H1 (cell line): ENCODE results near the gene NBDY. TPM values are rescaled to one million over a fixed set of nuclear protein-coding genes. Genes with fewer than 3 reads are reported as not detected.

Experiments
- CTCF ChIA-PET: fragments of 300-600 bp; sonication (Branson Sonifier 250); formaldehyde crosslinking; loops from one replicate; lab custom pipeline; 2021; ENCODE audit not compliant: partially characterized antibody; lab: Charles Lee
- POLR2A ChIA-PET: fragments of 300-600 bp; sonication (Branson Sonifier 250); formaldehyde crosslinking; loops from one replicate; lab custom pipeline; 2021; ENCODE audit warnings: inconsistent platforms; ENCODE audit not compliant: partially characterized antibody; lab: Charles Lee
- DNase-seq, 2 experiments: peaks; one replicate each; pipeline versions ENCODE4 v3.0.0 to v3.0.0-alpha.2; 2010 to 2022; ENCODE audit warnings: low spot score in 2 of 2, low read depth in 1 of 2, mixed read lengths in 1 of 2
- FAIRE-seq: peaks from 2 replicates; lab custom pipeline; 2011; peaks lifted over from hg19 to GRCh38; lab: Jason Lieb, UNC
- H2AFZ ChIP-seq: 2 replicates; pipeline ENCODE4 v1.8.1; 2012; ENCODE audit warnings: low read length, inconsistent platforms
- H2AK5ac ChIP-seq: 2 replicates; pipeline ENCODE4 v1.6.1; 2013; ENCODE audit warnings: low read depth, low read length
- H2BK120ac ChIP-seq: replicated peaks from 2 replicates; pipeline ENCODE3; 2013; ENCODE audit warnings: low read depth, low read length, inconsistent platforms
- H2BK12ac ChIP-seq: 2 replicates; pipeline ENCODE4 v1.6.1; 2013; ENCODE audit warnings: low read depth, low read length
- H2BK15ac ChIP-seq: 2 replicates; pipeline ENCODE4 v1.6.1; 2013; ENCODE audit warnings: low read length
- H2BK20ac ChIP-seq: 2 replicates; pipeline ENCODE4 v1.6.1; 2013; ENCODE audit warnings: low read length
- H2BK5ac ChIP-seq: 2 replicates; pipeline ENCODE4 v1.6.1; 2013; ENCODE audit warnings: low read depth, low read length
- H3K14ac ChIP-seq: 2 replicates; pipeline ENCODE4 v1.6.1; 2013; ENCODE audit warnings: inconsistent platforms; ENCODE audit not compliant: insufficient read length
- H3K18ac ChIP-seq: 2 replicates; pipeline ENCODE4 v1.6.1; 2013; ENCODE audit warnings: low read length; ENCODE audit errors: extremely low read depth
- H3K23ac ChIP-seq: 2 replicates; pipeline ENCODE4 v1.6.1; 2013; ENCODE audit warnings: inconsistent platforms; ENCODE audit not compliant: insufficient read length
- H3K23me2 ChIP-seq: 2 replicates; pipeline ENCODE4 v1.6.1; 2013; ENCODE audit warnings: low read depth, low read length
- H3K27ac ChIP-seq: 2 replicates; pipeline ENCODE4 v1.6.1; 2011; ENCODE audit warnings: low read depth, low read length, inconsistent platforms
- H3K27me3 ChIP-seq, 4 experiments: replicated peaks in 1 of 4; 1 replicate in 1 of 4; 2 replicates in 3 of 4; pipeline versions ENCODE4 v1.6.1 to v1.8.1; 2011 to 2013; ENCODE audit warnings: low read length in 3 of 4, mild to moderate bottlenecking in 3 of 4, inconsistent platforms in 2 of 4, mixed read lengths in 2 of 4, moderate library complexity in 1 of 4; ENCODE audit not compliant: control insufficient read depth in 3 of 4, insufficient read depth in 3 of 4; ENCODE audit errors: extremely low read depth in 1 of 4
- H3K36me3 ChIP-seq, 4 experiments: 2 replicates each; pipeline versions ENCODE4 v1.6.1 to v1.8.1; 2011 to 2013; ENCODE audit warnings: mild to moderate bottlenecking in 4 of 4, low read length in 3 of 4, moderate library complexity in 2 of 4, control low read depth in 1 of 4, inconsistent platforms in 1 of 4; ENCODE audit not compliant: insufficient read depth in 4 of 4, control insufficient read depth in 2 of 4
- H3K4ac ChIP-seq: replicated peaks from 2 replicates; pipeline ENCODE3; 2013; ENCODE audit warnings: low read length, low read depth, mixed read lengths, inconsistent platforms; ENCODE audit not compliant: insufficient read length
- H3K4me1 ChIP-seq, 4 experiments: replicated peaks in 1 of 4; 1 replicate in 1 of 4; 2 replicates in 3 of 4; pipeline versions ENCODE4 v1.6.1 to v1.8.1; 2011 to 2013; ENCODE audit warnings: low read length in 3 of 4, inconsistent platforms in 2 of 4, mixed read lengths in 1 of 4; ENCODE audit not compliant: insufficient read depth in 4 of 4, control insufficient read depth in 3 of 4
- H3K4me2 ChIP-seq, 2 experiments: 2 replicates each; pipeline versions ENCODE4 v1.6.1 to v1.8.1; 2011 to 2013; ENCODE audit warnings: low read depth in 2 of 2, low read length in 2 of 2, control low read depth in 1 of 2, inconsistent platforms in 1 of 2, mild to moderate bottlenecking in 1 of 2; ENCODE audit not compliant: insufficient read depth in 1 of 2
- H3K4me3 ChIP-seq, 4 experiments: fragments of 200-600, 300-600 bp in 1 of 4; sonication (generic), shearing (Covaris generic), sonication (Bioruptor Twin) in 1 of 4; 2 replicates each; pipeline versions ENCODE4 v1.5.1 to v1.8.1; 2011 to 2016; ENCODE audit warnings: low read length in 4 of 4, low read depth in 3 of 4, control low read depth in 2 of 4, inconsistent platforms in 2 of 4, mild to moderate bottlenecking in 2 of 4, mixed read lengths in 1 of 4, moderate library complexity in 1 of 4; ENCODE audit not compliant: insufficient read depth in 2 of 4; ENCODE audit errors: extremely low read depth in 1 of 4
- H3K56ac ChIP-seq: replicated peaks from 2 replicates; pipeline ENCODE3; 2013; ENCODE audit warnings: low read depth, mild to moderate bottlenecking, mixed read lengths, low read length, inconsistent platforms; ENCODE audit not compliant: insufficient read length
- H3K79me1 ChIP-seq: 2 replicates; pipeline ENCODE4 v1.6.1; 2013; ENCODE audit warnings: low read depth, low read length, control low read depth
- H3K79me2 ChIP-seq, 2 experiments: 2 replicates each; pipeline versions ENCODE4 v1.6.1 to v1.8.1; 2012 to 2013; ENCODE audit warnings: low read length in 2 of 2, mild to moderate bottlenecking in 2 of 2, inconsistent platforms in 1 of 2; ENCODE audit not compliant: insufficient read depth in 2 of 2, control insufficient read depth in 1 of 2
- H3K9ac ChIP-seq, 4 experiments: replicated peaks in 1 of 4; 1 replicate in 1 of 4; 2 replicates in 3 of 4; pipeline versions ENCODE4 v1.6.1 to v1.8.1; 2011 to 2013; ENCODE audit warnings: low read depth in 3 of 4, low read length in 3 of 4, control low read depth in 2 of 4, mild to moderate bottlenecking in 2 of 4, moderate library complexity in 2 of 4, inconsistent platforms in 1 of 4; ENCODE audit errors: extremely low read depth in 1 of 4
- H3K9me3 ChIP-seq, 2 experiments: 2 replicates each; pipeline versions ENCODE4 v1.6.1 to v1.8.1; 2012 to 2013; ENCODE audit warnings: mild to moderate bottlenecking in 2 of 2, moderate library complexity in 2 of 2, control low read depth in 1 of 2, inconsistent platforms in 1 of 2, low read depth in 1 of 2, low read length in 1 of 2, mixed read lengths in 1 of 2; ENCODE audit not compliant: insufficient read depth in 2 of 2
- H4K20me1 ChIP-seq, 2 experiments: replicated peaks in 1 of 2; 2 replicates each; pipeline versions ENCODE3 to v1.8.1; 2011 to 2013; ENCODE audit warnings: inconsistent platforms in 2 of 2, low read length in 2 of 2, mild to moderate bottlenecking in 1 of 2; ENCODE audit not compliant: insufficient read depth in 2 of 2, control insufficient read depth in 1 of 2
- H4K5ac ChIP-seq: 2 replicates; pipeline ENCODE4 v1.6.1; 2013; ENCODE audit warnings: low read length, low read depth, mixed read lengths, inconsistent platforms; ENCODE audit not compliant: insufficient read length
- H4K8ac ChIP-seq: 2 replicates; pipeline ENCODE4 v1.8.0; 2013; ENCODE audit warnings: mild to moderate bottlenecking, moderate library complexity, low read length, inconsistent platforms; ENCODE audit not compliant: insufficient read depth; ENCODE audit errors: extremely low read depth
- H4K91ac ChIP-seq: replicated peaks from 2 replicates; pipeline ENCODE3; 2013; ENCODE audit warnings: low read length, mixed read lengths, inconsistent platforms; ENCODE audit not compliant: insufficient read length
- BCL11A ChIP-seq, 2 experiments: IDR thresholded peaks; one replicate each; pipeline ENCODE4 v1.6.1; 2011; ENCODE audit warnings: low read depth in 2 of 2, low read length in 2 of 2, mild to moderate bottlenecking in 2 of 2
- CHD2 ChIP-seq: IDR thresholded peaks from 2 replicates; pipeline ENCODE4 v1.6.1; 2012; ENCODE audit warnings: low read length, improper control_type of control experiment
- FOSL1 ChIP-seq: IDR thresholded peaks from 2 replicates; pipeline ENCODE4 v1.6.1; 2011; ENCODE audit warnings: mild to moderate bottlenecking, low read depth, low read length, moderate library complexity; ENCODE audit not compliant: insufficient read depth
- NRF1 ChIP-seq: IDR thresholded peaks from 2 replicates; pipeline ENCODE4 v1.6.1; 2011; ENCODE audit warnings: mild to moderate bottlenecking, low read depth, low read length, improper control_type of control experiment
- RAD21 ChIP-seq, 2 experiments: IDR thresholded peaks in 1 of 2; conservative IDR thresholded peaks in 1 of 2; 2 replicates each; pipeline ENCODE4 v1.6.1; 2011; ENCODE audit warnings: low read depth in 2 of 2, low read length in 2 of 2, improper control_type of control experiment in 1 of 2, inconsistent platforms in 1 of 2, mild to moderate bottlenecking in 1 of 2, moderate library complexity in 1 of 2
- TEAD4 ChIP-seq: IDR thresholded peaks from 2 replicates; pipeline ENCODE4 v1.6.1; 2012; ENCODE audit warnings: low read depth, low read length, inconsistent platforms, mixed read lengths
- WGBS, 2 experiments: shearing (Covaris generic) in 1 of 2; methylation state at CpG; one replicate each; pipeline versions ENCODE4 v1.1.6 to v1.1.7; 2013 to 2015; ENCODE audit warnings: low lambda C conversion rate in 2 of 2, mixed read lengths in 2 of 2, inconsistent platforms in 1 of 2, low coverage in 1 of 2, missing lambda C conversion rate in 1 of 2; ENCODE audit not compliant: insufficient replicate concordance in 2 of 2, insufficient coverage in 1 of 2, insufficient read length in 1 of 2; ENCODE audit errors: extremely low coverage in 1 of 2, missing lambda C conversion rate in 1 of 2; 5-methylcytosine and 5-hydroxymethylcytosine counted together
- polyA plus RNA-seq, 7 experiments: library from polyadenylated mRNA; depleted of rRNA in 3 of 7; stranded (reverse) in 5 of 7; unstranded in 2 of 7; fragments of >200 nt in 5 of 7; fragments of 200-250 nt in 2 of 7; gene quantifications; 1 replicate in 5 of 7; 2 replicates in 1 of 7; 4 replicates in 1 of 7; pipeline versions ENCODE4 v1.2.1 to v1.2.3, GENCODE V29; 2011 to 2013; ENCODE audit warnings: missing spikeins in 2 of 7, mixed read lengths in 2 of 7
- total RNA-seq: library from RNA; stranded (reverse); fragmentation: NEBNext Ultra II Directional; extraction: Animal tissue kit (Norgen Biotek cat#: 25700); gene quantifications from 2 replicates; pipeline ENCODE4 v1.2.1, GENCODE V29; 2021
- TF ChIP-seq, protein P1 (sequence below): IDR thresholded peaks from 2 replicates; pipeline ENCODE4 v1.6.1; 2011; ENCODE audit warnings: low read length, improper control_type of control experiment
- TF ChIP-seq, protein P2 (sequence below), 3 experiments: IDR thresholded peaks; 1 replicate in 2 of 3; 2 replicates in 1 of 3; pipeline versions ENCODE4 v1.5.1 to v1.6.1; 2011; ENCODE audit warnings: low read length in 3 of 3, mild to moderate bottlenecking in 3 of 3, inconsistent platforms in 2 of 3, low read depth in 1 of 3, moderate library complexity in 1 of 3; ENCODE audit not compliant: insufficient read depth in 1 of 3; ENCODE audit errors: control extremely low read depth in 1 of 3

NBDY gene
- total and polyA plus RNA-seq, 2 of the 8 experiments (the other 6 are each of a cell fraction or from before 2014, with no cell fraction given): 42.3 to 57.8 TPM

DNA sequence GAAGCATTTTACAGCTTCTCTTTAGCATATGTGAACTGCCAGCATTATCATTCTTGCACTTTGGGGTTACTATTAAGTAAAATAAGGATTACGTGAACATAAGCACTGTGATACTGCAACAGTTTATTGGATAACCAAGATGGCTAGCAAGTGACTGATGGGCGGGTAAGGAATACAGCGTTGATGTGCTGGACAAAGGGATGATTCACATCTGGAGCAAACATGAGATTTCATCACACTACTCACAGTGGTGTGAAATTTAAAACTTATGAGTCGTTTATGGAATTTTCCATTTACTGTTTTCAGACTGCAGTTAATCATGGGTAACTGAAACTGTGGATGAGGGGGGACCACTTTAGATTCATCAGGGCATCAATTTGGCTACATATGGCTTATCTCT lies 16.0 kb downstream of the NBDY start:
- Histone ChIP-seq H3K14ac (no peak overlapping the region), H4K91ac (no peak overlapping the region), H2BK20ac (no peak overlapping the region), H2BK120ac (no peak overlapping the region), H2AFZ (no peak overlapping the region), H3K36me3 (no peaks in the 10 kb centered on the region), H3K56ac (no peak overlapping the region), H3K4me3 (no peak overlapping the region), H3K9ac (no peak overlapping the region), H3K79me2 (peaks cover 0 to 63% of the 10 kb centered on the region in 2 experiments; a peak in 2 of 4 replicates), H3K23me2 (no peaks in the 10 kb centered on the region), H3K9me3 (no peaks in the 10 kb centered on the region), H4K8ac (no peak overlapping the region)
- CTCF ChIA-PET: interaction anchor here (0.8 kb wide), 1 partner anchor 10 kb away, joined by 3 read pairs; no protein-coding TSS in a partner anchor
- TF ChIP-seq BCL11A (IDR thresholded peaks at IDR 0.05; ENCODE audit: low read depth in 2 of 2, low read length in 2 of 2) (no peak), FOSL1 (no peak), CHD2 (no peak), NRF1 (no peak), TEAD4 (no peak), RAD21 (IDR thresholded peaks at IDR 0.05 in 1 of 2, conservative IDR thresholded peaks at IDR 0.05 in 1 of 2; ENCODE audit: low read depth in 2 of 2, low read length in 2 of 2) (no peak)
- TF ChIP-seq, protein P1, sequence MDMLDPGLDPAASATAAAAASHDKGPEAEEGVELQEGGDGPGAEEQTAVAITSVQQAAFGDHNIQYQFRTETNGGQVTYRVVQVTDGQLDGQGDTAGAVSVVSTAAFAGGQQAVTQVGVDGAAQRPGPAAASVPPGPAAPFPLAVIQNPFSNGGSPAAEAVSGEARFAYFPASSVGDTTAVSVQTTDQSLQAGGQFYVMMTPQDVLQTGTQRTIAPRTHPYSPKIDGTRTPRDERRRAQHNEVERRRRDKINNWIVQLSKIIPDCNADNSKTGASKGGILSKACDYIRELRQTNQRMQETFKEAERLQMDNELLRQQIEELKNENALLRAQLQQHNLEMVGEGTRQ: no peak
- TF ChIP-seq, protein P2, sequence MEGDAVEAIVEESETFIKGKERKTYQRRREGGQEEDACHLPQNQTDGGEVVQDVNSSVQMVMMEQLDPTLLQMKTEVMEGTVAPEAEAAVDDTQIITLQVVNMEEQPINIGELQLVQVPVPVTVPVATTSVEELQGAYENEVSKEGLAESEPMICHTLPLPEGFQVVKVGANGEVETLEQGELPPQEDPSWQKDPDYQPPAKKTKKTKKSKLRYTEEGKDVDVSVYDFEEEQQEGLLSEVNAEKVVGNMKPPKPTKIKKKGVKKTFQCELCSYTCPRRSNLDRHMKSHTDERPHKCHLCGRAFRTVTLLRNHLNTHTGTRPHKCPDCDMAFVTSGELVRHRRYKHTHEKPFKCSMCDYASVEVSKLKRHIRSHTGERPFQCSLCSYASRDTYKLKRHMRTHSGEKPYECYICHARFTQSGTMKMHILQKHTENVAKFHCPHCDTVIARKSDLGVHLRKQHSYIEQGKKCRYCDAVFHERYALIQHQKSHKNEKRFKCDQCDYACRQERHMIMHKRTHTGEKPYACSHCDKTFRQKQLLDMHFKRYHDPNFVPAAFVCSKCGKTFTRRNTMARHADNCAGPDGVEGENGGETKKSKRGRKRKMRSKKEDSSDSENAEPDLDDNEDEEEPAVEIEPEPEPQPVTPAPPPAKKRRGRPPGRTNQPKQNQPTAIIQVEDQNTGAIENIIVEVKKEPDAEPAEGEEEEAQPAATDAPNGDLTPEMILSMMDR (IDR thresholded peaks at IDR 0.05; ENCODE audit: control extremely low read depth in 1 of 3, insufficient read depth in 1 of 3, low read depth in 1 of 3, low read length in 3 of 3): no peak
- TF ChIP-seq, all 59 proteins: peak for 0
- H3K27ac ChIP-seq: no peak overlapping the region
- no peak for FAIRE-seq
- no peak overlapping the region for H4K5ac ChIP-seq
- H3K4me2 ChIP-seq: no peak overlapping the region
- no peak overlapping the region for H2BK5ac ChIP-seq
- no peaks in the 10 kb centered on the region for H3K4me1 ChIP-seq
- POLR2A ChIA-PET: no interaction called here
- no peak overlapping the region for H3K4ac ChIP-seq
- H3K27me3 ChIP-seq: no peaks in the 10 kb centered on the region
- H3K79me1 ChIP-seq: no peaks in the 10 kb centered on the region
- H3K18ac ChIP-seq: no peak overlapping the region
- no peak overlapping the region for H2BK15ac ChIP-seq
- 88% methylated on average over 4 of the region's 4 CpGs; no CpG with 5 or more reads in 1 of the 2 experiments for WGBS, 2 experiments
- no peak overlapping the region for H3K23ac ChIP-seq
- H2BK12ac ChIP-seq: no peak overlapping the region
- no peak overlapping the region for H2AK5ac ChIP-seq
- DNase-seq: no peak
- H4K20me1 ChIP-seq: no peaks in the 10 kb centered on the region
